Activated T-cell treated with anti-CD3 and anti-CD28 coated beads, Interleukin-2, amount 50 U/mL, for 24 hours (primary cell): ENCODE measurements around the gene CES3.
"Not testable (repeated sequence)": the region's sequence is repeated elsewhere in the genome, so short reads cannot be mapped to it uniquely, and the experiment has no call there.

Source experiments
- DNase-seq: peaks from one replicate; pipeline ENCODE4 v3.0.0-alpha.2; 2020
- H3K27ac Mint-ChIP-seq: 2 replicates; pipeline ENCODE4 v1.8.0; 2020; ENCODE audit warnings: mild to moderate bottlenecking, mixed read lengths
- H3K27me3 Mint-ChIP-seq: 2 replicates; pipeline ENCODE4 v1.8.0; 2020; ENCODE audit warnings: mixed read lengths
- H3K36me3 Mint-ChIP-seq: 2 replicates; pipeline ENCODE4 v1.8.0; 2020; ENCODE audit warnings: low read depth, mixed read lengths
- H3K4me1 Mint-ChIP-seq: 2 replicates; pipeline ENCODE4 v1.8.0; 2020; ENCODE audit warnings: low read depth, mixed read lengths
- H3K4me3 Mint-ChIP-seq: 2 replicates; pipeline ENCODE4 v1.8.0; 2020; ENCODE audit warnings: mild to moderate bottlenecking, moderate library complexity, mixed read lengths
- H3K9me3 Mint-ChIP-seq: 2 replicates; pipeline ENCODE4 v1.8.0; 2020; ENCODE audit warnings: mixed read lengths

Gene CES3

DNA sequence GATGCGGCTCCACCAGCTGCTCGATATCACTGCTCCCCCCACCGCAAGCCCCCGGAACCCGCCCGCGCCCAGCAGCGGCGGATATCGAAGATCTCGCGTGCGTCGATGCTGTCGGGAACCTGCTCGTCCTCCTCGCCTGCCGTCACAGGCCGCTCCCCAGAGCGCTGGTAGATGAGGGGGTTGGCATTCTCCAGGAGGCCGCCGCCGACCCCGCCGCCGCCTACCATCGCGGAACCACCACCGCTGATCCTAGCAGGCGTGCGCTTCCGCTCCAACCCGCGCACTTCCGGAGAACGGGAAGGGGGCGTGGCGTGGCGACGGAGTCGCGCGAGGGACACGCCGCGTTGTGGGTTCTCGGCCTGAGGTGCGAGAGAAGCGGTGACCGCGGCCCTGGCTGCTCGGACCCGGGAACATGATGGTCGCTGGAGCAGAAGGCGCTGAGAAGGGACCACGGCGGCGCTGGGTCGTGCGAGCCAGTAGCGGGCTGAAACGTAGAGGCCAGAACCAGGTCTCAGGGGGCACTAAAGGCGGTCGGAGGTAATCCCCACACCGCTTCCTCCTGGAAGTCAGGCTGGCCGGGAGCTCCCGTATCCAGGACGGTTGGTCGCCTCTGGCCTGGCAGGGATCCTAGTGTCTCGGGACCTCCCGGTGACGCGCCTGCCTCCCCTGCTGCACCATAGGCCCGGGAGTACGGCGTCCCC is 26.8 kb upstream of the CES3 start, which contains the start of gene CIAO2B:
TSS of gene CIAO2B (minus strand) at position 265 of the 701 bp plus-strand sequence. CDS start at position 227, 38 bp downstream.
- Mint-ChIP-seq H3K9me3 (no peaks in the 10 kb centered on the region), H3K4me1 (peaks cover 50% of the 10 kb centered on the region), H3K36me3 (peaks cover 87% of the 10 kb centered on the region), H3K4me3 (peak within 1 kb of the TSS; percentile 99), H3K27ac (peak within 1 kb of the TSS; percentile 99), H3K27me3 (no peaks in the 10 kb centered on the region)
- peak; percentile 93 for DNase-seq

DNA sequence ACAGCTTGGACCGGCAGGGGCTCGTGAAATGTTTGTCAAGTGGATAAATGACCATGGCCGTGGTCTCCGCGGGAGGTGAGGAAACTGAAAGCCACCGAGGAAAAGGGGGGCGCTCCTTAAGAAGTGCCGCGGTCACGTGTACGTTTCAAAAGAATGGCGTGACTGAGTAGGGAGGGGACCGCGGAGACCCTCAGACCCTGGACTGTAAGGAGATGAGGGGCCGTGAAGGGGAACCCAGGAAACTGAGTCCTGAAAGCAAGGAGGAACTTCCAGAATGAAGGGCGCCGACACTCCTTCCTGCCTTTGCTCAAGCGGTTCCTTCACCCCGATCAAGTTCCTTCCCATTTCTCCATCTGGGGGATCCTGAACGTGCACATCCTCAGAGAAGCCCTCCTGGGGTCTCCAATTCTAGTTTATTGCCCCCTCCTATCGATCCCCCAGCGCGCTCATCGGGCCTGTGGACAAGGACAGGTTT is 26.2 kb upstream of the CES3 start:
- peaks cover 89% of the 10 kb centered on the region for H3K36me3 Mint-ChIP-seq
- peaks cover 50% of the 10 kb centered on the region for H3K4me1 Mint-ChIP-seq

DNA sequence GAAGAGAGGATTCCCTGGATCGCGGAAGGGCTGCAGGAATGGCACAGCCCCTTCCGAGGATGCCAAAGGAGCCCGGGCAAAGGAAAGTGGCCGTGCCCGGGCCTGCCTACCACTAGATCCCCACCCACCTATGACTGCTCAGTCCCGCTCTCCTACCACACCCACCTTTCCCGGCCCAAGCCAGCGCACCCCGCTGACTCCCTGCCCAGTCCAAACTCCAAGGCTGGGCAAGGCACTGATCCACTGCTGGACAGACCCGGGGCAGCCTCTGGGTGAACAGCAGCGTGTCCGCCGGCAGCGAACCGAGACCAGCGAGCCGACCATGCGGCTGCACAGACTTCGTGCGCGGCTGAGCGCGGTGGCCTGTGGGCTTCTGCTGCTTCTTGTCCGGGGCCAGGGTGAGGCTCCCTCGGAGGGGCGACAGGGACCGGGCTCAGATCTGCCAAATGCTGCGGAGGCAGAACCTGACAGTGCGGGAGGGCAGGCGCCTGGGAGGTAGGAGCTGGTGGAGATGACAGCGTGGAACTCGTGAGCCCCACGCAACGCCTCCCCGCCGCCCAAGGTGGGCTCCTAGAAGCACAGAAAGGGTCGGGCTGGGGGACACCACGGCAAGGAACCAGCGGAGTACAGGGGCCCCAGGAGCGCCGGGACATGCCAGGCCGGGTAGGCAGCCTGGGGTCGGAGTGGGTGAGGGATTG is 25.6 kb upstream of the CES3 start, which contains the start of gene CES2:
TSS of gene CES2 (plus strand) at position 203 of the 698 bp plus-strand sequence. CDS start at position 323, 120 bp downstream.
- Mint-ChIP-seq H3K4me3 (peak within 1 kb of the TSS; percentile 99), H3K4me1 (peaks cover 50% of the 10 kb centered on the region), H3K27ac (peak within 1 kb of the TSS; percentile 99), H3K36me3 (peaks cover 90% of the 10 kb centered on the region), H3K9me3 (no peaks in the 10 kb centered on the region), H3K27me3 (no peaks in the 10 kb centered on the region)
- no peak for DNase-seq

More for the DNA sequence above, 26.2 kb upstream of the CES3 start:
- not testable (repeated sequence) for H3K9me3 Mint-ChIP-seq, H3K27me3 Mint-ChIP-seq, DNase-seq
- peak overlapping the region; percentile 99 for H3K27ac Mint-ChIP-seq
- H3K4me3 Mint-ChIP-seq: peak overlapping the region; percentile 99

DNA sequence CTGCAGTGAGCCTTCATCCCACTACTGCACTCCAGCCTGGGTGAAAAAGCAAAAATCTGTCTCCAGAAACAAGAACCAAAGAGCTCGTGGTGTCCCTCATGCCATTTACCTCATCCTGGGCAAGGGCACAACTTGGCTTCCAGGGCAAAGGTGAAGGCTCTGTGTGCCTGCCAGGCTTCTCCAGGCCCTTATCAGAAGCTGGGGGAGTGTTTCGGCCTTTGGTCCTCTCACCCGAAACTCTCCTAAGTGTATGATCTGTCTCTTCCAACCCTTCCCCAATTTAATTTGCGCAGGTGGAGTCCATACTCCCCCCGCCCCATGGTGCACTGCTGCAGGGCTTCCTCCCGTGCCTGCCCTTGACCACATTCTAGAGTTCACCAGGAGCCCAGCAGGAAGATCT is 24.6 kb upstream of the CES3 start:
- peak overlapping the region; percentile 99 for H3K27ac Mint-ChIP-seq
- H3K4me1 Mint-ChIP-seq: peaks cover 50% of the 10 kb centered on the region
- DNase-seq: no peak
- H3K36me3 Mint-ChIP-seq: peaks cover 94% of the 10 kb centered on the region
- peak overlapping the region; percentile 99 for H3K4me3 Mint-ChIP-seq
- H3K27me3 Mint-ChIP-seq: no peaks in the 10 kb centered on the region
- no peaks in the 10 kb centered on the region for H3K9me3 Mint-ChIP-seq

DNA sequence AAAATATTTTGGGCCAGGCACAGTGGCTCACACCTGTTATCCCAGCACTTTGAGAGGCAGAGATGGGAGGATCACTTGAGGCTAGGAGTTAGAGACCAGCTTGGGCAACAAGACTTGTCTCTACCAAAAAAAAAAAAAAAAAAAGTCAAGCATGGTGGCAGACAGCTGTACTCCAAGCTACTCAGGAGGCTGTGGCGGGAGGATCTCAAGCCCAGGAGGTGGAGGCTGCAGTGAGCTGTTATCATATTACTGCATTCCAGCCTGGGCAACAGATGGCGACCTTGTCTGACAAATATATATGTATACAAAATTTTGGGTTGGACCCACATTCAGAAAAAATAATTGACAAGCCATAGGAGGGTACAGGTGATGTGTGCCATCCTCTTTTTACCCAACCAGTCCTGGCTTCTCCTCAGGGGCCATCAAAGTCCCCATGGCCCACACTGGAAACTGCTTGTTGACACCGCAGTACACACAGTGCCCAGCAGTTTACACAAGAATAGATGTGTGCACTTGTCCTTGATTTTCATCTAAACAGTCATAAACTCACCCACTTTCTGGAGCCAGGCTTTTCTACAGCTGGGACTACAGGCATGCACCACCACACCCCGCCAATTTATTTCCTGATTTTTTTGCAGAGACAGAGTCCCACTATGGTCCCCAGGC is 24.0 kb upstream of the CES3 start:
- DNase-seq: no peak
- Mint-ChIP-seq H3K36me3 (peaks cover 94% of the 10 kb centered on the region), H3K27ac (peak overlapping the region; percentile 99)

DNA sequence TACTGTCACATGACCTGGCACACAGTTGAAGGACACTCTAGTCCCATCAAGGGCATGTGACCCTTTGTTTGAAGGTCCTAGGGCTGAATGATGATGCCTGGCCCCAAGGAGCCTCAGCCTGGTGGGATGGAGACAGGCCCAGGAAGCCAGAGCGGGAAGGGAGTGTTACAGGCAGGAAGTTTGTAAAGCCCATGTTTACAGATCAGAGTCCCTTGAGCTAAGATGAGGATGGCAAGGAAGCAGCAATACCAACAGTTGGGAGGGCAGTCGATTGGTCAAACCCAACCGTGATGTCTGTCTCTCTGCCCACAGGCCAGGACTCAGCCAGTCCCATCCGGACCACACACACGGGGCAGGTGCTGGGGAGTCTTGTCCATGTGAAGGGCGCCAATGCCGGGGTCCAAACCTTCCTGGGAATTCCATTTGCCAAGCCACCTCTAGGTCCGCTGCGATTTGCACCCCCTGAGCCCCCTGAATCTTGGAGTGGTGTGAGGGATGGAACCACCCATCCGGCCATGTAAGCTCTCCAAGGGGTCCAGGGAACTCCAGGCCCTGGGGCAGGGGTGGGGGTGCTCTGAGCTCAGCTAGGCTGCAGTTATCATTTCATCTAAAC is 23.2 kb upstream of the CES3 start:
- Mint-ChIP-seq H3K4me1 (peaks cover 39% of the 10 kb centered on the region), H3K4me3 (no peak overlapping the region), H3K27ac (peak overlapping the region; percentile 77), H3K36me3 (peaks cover 94% of the 10 kb centered on the region), H3K27me3 (no peaks in the 10 kb centered on the region), H3K9me3 (no peaks in the 10 kb centered on the region)
- no peak for DNase-seq

More for the DNA sequence above, 24.0 kb upstream of the CES3 start:
- Mint-ChIP-seq H3K27me3 (no peaks in the 10 kb centered on the region), H3K4me3 (peak overlapping the region; percentile 99), H3K9me3 (no peaks in the 10 kb centered on the region), H3K4me1 (peaks cover 46% of the 10 kb centered on the region)

DNA sequence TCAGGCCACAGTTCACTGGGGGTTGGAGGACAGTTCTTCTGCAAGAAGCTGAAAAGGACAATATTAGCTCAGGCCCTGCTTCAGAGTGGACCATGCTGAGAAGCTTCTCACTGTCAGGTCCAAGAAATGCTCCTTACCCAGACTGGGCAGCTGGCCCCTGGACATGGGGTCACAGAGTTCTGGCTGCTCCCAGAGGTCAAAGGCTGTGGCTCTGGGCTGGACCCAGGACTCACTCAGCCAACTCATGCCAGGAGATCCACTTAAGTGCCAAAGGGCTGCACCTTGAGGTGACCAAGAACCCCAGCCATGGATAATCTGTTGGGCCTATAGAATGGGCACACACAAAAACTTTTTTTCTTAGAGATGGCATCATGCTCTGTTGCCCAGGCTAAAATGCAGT is 21.7 kb upstream of the CES3 start:
- H3K36me3 Mint-ChIP-seq: peaks cover 92% of the 10 kb centered on the region
- H3K4me1 Mint-ChIP-seq: peaks cover 25% of the 10 kb centered on the region
- no peak overlapping the region for H3K4me3 Mint-ChIP-seq
- no peaks in the 10 kb centered on the region for H3K9me3 Mint-ChIP-seq
- H3K27me3 Mint-ChIP-seq: no peaks in the 10 kb centered on the region
- no peak overlapping the region for H3K27ac Mint-ChIP-seq
- no peak for DNase-seq

DNA sequence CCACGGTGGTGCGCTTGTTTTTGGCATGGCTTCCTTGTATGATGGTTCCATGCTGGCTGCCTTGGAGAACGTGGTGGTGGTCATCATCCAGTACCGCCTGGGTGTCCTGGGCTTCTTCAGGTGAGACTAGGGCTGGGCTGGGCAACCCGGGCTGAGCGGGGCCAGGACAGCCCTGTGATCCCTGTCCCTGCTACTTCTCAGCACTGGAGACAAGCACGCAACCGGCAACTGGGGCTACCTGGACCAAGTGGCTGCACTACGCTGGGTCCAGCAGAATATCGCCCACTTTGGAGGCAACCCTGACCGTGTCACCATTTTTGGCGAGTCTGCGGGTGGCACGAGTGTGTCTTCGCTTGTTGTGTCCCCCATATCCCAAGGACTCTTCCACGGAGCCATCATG is 20.8 kb upstream of the CES3 start:
- Mint-ChIP-seq H3K4me3 (no peak overlapping the region), H3K36me3 (peaks cover 85% of the 10 kb centered on the region), H3K9me3 (no peaks in the 10 kb centered on the region), H3K4me1 (peaks cover 24% of the 10 kb centered on the region), H3K27me3 (no peaks in the 10 kb centered on the region), H3K27ac (no peak overlapping the region)
- DNase-seq: no peak

DNA sequence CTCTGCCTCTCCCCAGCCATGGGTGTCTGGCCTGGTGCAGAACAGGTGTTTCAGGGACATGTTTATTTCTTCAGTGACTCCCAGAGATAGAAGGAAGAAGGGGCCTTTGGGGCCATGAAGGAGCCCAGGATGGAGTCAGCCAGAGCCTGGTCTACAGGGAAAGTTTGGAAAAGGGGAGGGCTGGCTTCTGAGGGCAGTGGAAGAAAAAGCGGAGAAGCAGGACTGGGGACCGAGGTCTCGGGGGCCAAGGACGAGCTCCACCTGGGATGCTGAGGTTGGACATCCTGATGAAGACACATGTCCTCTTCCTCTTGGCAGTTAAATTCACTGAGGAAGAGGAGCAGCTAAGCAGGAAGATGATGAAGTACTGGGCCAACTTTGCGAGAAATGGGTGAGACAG is 18.1 kb upstream of the CES3 start:
- H3K9me3 Mint-ChIP-seq: no peaks in the 10 kb centered on the region

DNA sequence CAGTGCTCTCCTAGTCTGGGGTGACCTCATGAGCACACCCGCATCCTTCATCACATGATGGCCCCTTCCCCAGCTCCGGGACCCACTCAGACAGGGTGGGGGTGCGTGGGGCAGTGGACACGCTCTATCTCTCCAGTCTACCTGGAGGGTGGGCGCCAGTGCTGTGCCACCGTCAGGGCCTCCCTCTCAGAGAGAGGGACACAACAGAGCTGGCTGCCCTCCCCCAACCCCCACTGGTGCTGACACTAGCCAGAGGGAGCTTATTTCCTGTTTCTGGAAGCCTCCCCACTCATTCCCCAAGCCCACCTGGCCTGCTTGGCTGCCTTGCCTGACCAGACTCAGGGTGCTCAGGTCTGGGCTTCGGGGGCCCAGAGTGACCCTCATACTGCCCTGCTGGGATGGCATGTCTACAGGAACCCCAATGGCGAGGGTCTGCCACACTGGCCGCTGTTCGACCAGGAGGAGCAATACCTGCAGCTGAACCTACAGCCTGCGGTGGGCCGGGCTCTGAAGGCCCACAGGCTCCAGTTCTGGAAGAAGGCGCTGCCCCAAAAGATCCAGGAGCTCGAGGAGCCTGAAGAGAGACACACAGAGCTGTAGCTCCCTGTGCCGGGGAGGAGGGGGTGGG is 17.5 kb upstream of the CES3 start:
- Mint-ChIP-seq H3K27me3 (peaks cover 12% of the 10 kb centered on the region), H3K4me3 (no peak overlapping the region), H3K4me1 (peaks cover 17% of the 10 kb centered on the region), H3K9me3 (no peaks in the 10 kb centered on the region), H3K27ac (no peak overlapping the region), H3K36me3 (peaks cover 56% of the 10 kb centered on the region)
- DNase-seq: no peak

More for the DNA sequence above, 18.1 kb upstream of the CES3 start:
- Mint-ChIP-seq H3K4me1 (peaks cover 11% of the 10 kb centered on the region), H3K27me3 (peaks cover 7% of the 10 kb centered on the region), H3K36me3 (peaks cover 61% of the 10 kb centered on the region), H3K27ac (peak overlapping the region; percentile 76), H3K4me3 (no peak overlapping the region)
- DNase-seq: no peak

DNA sequence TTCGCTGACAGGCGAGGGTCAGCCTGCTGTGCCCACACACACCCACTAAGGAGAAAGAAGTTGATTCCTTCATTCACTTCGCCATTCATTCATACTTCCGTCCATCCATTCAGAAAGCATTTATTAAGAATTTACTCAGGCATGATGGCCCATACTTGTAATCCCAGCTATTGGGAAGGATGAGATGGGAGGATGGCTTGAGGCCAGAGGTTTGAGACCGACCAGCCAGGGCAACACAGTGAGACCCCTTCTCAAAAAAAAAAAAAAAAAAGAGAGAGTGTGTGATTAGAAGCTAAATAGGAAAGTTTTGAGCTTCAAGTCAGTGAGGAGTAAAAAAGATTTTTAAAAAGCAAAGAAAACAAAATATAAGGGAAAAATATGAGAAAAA is 17.0 kb upstream of the CES3 start:
- no peak overlapping the region for H3K4me3 Mint-ChIP-seq
- peaks cover 19% of the 10 kb centered on the region for H3K4me1 Mint-ChIP-seq
- H3K27me3 Mint-ChIP-seq: peaks cover 17% of the 10 kb centered on the region
- H3K36me3 Mint-ChIP-seq: peaks cover 51% of the 10 kb centered on the region
- H3K27ac Mint-ChIP-seq: no peak overlapping the region
- no peak for DNase-seq
- no peaks in the 10 kb centered on the region for H3K9me3 Mint-ChIP-seq

DNA sequence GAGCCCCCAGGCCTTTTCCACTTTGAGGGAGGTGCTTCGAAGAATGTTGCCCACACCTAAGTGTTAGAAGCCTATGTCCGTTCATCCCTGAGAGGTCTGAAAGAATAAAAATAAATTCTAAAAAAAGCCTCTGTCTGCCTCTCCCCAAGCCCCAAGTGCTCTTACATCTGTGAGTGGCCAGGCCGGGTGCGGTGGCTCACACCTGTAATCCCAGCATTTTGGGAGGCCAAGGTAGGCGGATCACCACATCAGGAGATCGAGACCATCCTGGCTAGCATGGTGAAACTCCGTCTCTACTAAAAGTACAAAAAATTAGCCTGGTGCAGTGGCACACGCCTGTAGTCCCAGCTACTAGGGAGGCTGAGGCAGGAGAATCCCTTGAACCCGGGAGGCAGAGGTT is 16.1 kb upstream of the CES3 start:
- not testable (repeated sequence) for H3K27ac Mint-ChIP-seq, H3K9me3 Mint-ChIP-seq, DNase-seq, H3K4me3 Mint-ChIP-seq
- H3K27me3 Mint-ChIP-seq: peaks cover 26% of the 10 kb centered on the region
- H3K36me3 Mint-ChIP-seq: peaks cover 42% of the 10 kb centered on the region
- H3K4me1 Mint-ChIP-seq: peaks cover 19% of the 10 kb centered on the region

DNA sequence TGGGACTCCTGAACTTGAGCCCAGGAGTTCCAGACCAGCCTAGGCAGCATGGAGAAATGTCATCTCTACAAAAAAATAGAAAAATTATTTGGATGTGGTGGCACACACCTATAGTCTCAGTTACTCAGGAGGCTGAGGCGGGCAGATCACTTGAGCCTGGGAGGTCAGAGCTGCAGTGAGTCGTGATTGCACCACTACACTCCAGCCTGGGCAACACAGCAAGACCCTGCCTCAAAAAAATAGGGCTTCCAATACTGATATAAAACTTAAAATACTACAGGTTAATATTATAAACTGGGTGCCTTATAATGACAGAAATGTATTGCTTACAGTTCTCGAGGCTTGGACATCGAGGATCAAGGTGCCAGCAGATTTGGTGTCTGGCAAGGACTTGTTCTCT is 15.1 kb upstream of the CES3 start:
- H3K36me3 Mint-ChIP-seq: peaks cover 33% of the 10 kb centered on the region
- peaks cover 23% of the 10 kb centered on the region for H3K4me1 Mint-ChIP-seq
- no peak for DNase-seq
- H3K27me3 Mint-ChIP-seq: peaks cover 32% of the 10 kb centered on the region
- H3K9me3 Mint-ChIP-seq: no peaks in the 10 kb centered on the region
- no peak overlapping the region for H3K27ac Mint-ChIP-seq
- H3K4me3 Mint-ChIP-seq: no peak overlapping the region

DNA sequence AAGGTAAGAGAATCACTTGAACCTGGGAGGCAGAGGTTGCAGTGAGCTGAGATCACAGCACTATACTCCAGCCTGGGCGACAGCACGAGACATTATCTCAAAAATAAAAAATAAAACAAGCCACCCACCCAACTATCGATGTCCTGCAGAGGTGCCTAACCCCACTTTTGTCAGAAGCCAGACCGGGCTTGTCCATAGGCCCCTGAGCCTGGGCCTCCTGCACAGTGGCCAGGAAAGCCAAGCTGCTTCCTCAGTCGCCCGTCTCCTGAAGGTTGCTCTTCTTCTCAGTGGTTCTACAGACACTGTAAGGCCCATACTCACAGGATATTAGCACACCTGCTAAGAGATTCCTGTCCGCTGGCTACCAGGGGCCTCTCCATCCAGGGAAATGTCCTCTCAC is 14.5 kb upstream of the CES3 start:
- no peak for DNase-seq
- H3K27me3 Mint-ChIP-seq: peaks cover 37% of the 10 kb centered on the region
- no peak overlapping the region for H3K27ac Mint-ChIP-seq
- peaks cover 23% of the 10 kb centered on the region for H3K4me1 Mint-ChIP-seq
- no peak overlapping the region for H3K4me3 Mint-ChIP-seq
- H3K9me3 Mint-ChIP-seq: no peaks in the 10 kb centered on the region
- peaks cover 27% of the 10 kb centered on the region for H3K36me3 Mint-ChIP-seq
